ENCODE measurements around the gene BSND. TPM values are rescaled to one million over a fixed set of nuclear protein-coding genes. Genes with fewer than 3 reads are reported as not detected.

The BSND gene
- total RNA-seq, 1 experiment from 2014 or later: not detected

- Histone ChIP-seq H3F3A (ENCODE audit: low read length, unreplicated experiment) (peaks cover 5% of the 10 kb centered on the region), H3K4me2 (ENCODE audit: low read length) (no peak overlapping the region), H3K4me3 (ENCODE audit: low read length) (no peak overlapping the region), H3K9ac (ENCODE audit: low read length) (no peak overlapping the region), H3K27ac (ENCODE audit: low read length) (no peak overlapping the region), H4K20me1 (ENCODE audit: low read length) (no peaks in the 10 kb centered on the region), H3K4me1 (ENCODE audit: insufficient read depth, low read length) (peaks cover 43% of the 10 kb centered on the region), H3K9me2 (replicated peaks; ENCODE audit: low read length) (no peaks in the 10 kb centered on the region), H3K79me2 (ENCODE audit: low read length) (no peaks in the 10 kb centered on the region), H3K9me3 (ENCODE audit: low read length) (no peaks in the 10 kb centered on the region), H3K36me3 (ENCODE audit: low read depth, low read length) (no peaks in the 10 kb centered on the region), H3K27me3 (ENCODE audit: low read length) (no peaks in the 10 kb centered on the region), H2AFZ (ENCODE audit: low read length) (no peak overlapping the region)
- DNase-seq: no peak
- POLR2A ChIA-PET (ENCODE audit: unreplicated experiment): no interaction called here
- no peak for ATAC-seq
- intact Hi-C loops (cut with micrococcal nuclease): no loop called here
- CTCF ChIA-PET: interaction anchor here (1.2 to 1.9 kb wide), 2 partner anchors 22 to 50 kb away, joined by 5 read pairs; no protein-coding TSS in a partner anchor
- TF ChIP-seq EZH2phosphoT487 (IDR thresholded peaks at IDR 0.05; ENCODE audit: borderline replicate concordance, low read length) (no peak), EZH2 (IDR thresholded peaks at IDR 0.05; ENCODE audit: low read length, unreplicated experiment) (no peak)
- TF ChIP-seq, protein P1, sequence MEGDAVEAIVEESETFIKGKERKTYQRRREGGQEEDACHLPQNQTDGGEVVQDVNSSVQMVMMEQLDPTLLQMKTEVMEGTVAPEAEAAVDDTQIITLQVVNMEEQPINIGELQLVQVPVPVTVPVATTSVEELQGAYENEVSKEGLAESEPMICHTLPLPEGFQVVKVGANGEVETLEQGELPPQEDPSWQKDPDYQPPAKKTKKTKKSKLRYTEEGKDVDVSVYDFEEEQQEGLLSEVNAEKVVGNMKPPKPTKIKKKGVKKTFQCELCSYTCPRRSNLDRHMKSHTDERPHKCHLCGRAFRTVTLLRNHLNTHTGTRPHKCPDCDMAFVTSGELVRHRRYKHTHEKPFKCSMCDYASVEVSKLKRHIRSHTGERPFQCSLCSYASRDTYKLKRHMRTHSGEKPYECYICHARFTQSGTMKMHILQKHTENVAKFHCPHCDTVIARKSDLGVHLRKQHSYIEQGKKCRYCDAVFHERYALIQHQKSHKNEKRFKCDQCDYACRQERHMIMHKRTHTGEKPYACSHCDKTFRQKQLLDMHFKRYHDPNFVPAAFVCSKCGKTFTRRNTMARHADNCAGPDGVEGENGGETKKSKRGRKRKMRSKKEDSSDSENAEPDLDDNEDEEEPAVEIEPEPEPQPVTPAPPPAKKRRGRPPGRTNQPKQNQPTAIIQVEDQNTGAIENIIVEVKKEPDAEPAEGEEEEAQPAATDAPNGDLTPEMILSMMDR (conservative IDR thresholded peaks at IDR 0.05; ENCODE audit: low read depth, low read length): no peak
- BruUV-seq (replicated peaks): no TSS peak
Observed at GRCh38 chr1:54972436-54972835, 26.3 kb upstream of the BSND start.

DNA sequence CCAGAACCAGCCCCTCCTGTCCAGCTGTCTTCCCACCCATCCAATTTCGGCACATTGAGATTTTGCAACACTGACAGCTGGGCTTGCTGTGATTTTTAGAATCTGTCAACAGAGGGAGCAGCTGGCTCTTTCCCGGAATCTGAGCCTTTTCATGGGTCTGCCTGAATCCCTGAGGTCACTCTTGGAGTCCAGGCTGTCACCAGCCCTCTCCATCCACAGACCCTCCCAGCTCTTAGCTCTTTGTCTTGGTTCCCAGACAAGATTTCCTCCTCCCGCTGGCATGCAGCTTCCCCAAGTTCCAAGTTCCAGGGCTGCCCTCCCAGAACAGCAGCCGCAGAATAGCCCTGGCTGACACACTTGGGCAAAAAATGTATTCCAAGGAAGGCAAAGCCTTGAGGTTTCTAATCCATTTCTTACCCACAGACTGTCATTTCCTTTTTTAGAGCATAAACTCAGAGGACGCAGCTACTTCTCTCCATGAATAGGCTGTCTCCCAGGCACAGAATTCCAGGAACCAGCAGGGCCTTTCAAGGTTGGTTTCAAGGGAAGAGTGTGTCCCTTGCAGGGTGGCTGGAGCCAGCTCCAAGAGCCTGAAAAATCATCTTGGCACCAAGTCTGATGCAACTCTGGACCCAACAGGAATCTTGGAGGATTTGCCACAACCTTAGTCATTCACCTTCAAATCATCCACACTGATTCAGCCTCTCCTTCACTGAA lies 25.4 kb upstream of the BSND start:
- ATAC-seq (peak; percentile 46), DNase-seq (peak; percentile 55)
- intact Hi-C loops (cut with micrococcal nuclease): no loop called here
- H3F3A ChIP-seq (ENCODE audit: low read length, unreplicated experiment): peaks cover 5% of the 10 kb centered on the region
- no peaks in the 10 kb centered on the region for H3K9me2 ChIP-seq (replicated peaks; ENCODE audit: low read length)
- H3K27me3 ChIP-seq (ENCODE audit: low read length): no peaks in the 10 kb centered on the region
- no peak overlapping the region for H3K9ac ChIP-seq (ENCODE audit: low read length)
- no TSS peak for BruUV-seq (replicated peaks)
- H3K9me3 ChIP-seq (ENCODE audit: low read length): no peaks in the 10 kb centered on the region
- H3K4me1 ChIP-seq (ENCODE audit: insufficient read depth, low read length): peaks cover 44% of the 10 kb centered on the region
- H3K4me3 ChIP-seq (ENCODE audit: low read length): no peak overlapping the region
- CTCF ChIA-PET: interaction anchor here (1.2 to 1.9 kb wide), 2 partner anchors 23 to 49 kb away, joined by 5 read pairs; no protein-coding TSS in a partner anchor
- TF ChIP-seq, protein P1 (conservative IDR thresholded peaks at IDR 0.05; ENCODE audit: low read depth, low read length): peak; percentile 61
- no peak for TF ChIP-seq EZH2phosphoT487 (IDR thresholded peaks at IDR 0.05; ENCODE audit: borderline replicate concordance, low read length)
- no peaks in the 10 kb centered on the region for H3K36me3 ChIP-seq (ENCODE audit: low read depth, low read length)
- no peaks in the 10 kb centered on the region for H3K79me2 ChIP-seq (ENCODE audit: low read length)
- H3K27ac ChIP-seq (ENCODE audit: low read length): no peak overlapping the region
- no peaks in the 10 kb centered on the region for H4K20me1 ChIP-seq (ENCODE audit: low read length)
- peak overlapping the region; percentile 23; the same call in 1 of the 2 replicates for H3K4me2 ChIP-seq (ENCODE audit: low read length)
- POLR2A ChIA-PET (ENCODE audit: unreplicated experiment): no interaction called here
- peak overlapping the region; percentile 27; the same call in 1 of the 2 replicates for H2AFZ ChIP-seq (ENCODE audit: low read length)

All from PC-3 (cell line).